ENCODE data around the gene MICAL2.

MICAL2 gene

DNA sequence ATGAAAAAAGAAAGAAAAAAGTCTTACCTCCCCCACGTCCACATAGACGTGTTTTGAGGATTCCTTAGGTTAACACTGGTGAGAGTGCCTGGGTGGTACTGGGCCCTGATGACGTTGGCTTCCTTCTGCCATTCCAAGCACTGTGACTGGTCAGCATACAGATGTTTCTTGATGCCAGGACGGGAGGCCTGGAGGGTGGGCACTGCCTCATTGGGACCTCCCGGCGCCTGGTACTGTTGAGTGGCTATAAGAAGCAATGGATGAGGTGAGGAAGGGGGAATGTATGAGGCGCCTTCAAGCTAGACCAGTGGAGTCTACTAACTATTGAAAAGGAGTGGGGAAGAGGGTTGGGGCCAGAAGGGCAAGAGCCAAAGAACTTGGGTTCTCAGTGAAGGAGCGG, 45.3 kb downstream of the MICAL2 start:
- DNase-seq (ENCODE audit: low spot score) = no peak

DNA sequence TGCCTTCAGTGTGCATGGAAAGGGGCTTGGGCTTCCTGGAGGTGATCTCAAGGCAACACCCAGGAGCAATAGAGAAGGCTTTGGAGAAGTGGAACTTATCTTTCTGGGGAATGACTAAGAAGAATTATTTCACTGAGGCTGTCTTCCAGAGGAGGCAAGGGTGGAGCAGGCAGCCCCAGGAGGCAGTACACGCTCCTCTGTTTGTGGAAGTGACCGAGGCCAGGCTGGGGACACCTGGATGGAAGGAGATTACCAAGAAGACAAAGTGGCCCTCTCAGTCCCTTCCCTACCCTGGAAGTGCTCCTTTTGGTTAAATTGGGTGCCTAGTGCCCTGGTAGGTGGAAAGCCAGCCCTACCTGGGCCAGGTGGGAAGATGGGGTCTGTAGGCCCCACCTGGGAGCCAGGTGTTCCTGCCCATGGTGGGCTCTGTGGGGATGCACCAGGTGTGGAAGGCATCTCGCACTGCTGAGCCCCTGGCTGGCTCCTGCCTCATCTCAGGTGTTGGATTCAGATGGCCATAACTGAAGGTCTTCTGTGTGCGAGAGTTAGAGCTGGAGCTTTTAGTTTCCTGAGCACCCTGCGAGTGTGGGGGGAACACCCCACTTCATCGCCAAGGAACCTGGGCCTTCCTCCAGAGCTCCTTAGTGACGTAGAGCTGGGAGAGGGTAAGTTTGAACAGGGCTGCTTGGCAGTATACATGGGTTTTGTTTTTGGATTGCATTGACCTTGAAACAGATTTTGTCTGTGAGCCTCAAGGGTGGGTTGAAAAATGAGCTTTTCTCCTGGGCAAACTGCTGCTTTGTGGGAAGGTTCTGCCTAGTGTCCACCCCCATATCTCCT, 46.1 kb downstream of the MICAL2 start:
- no peak for DNase-seq (ENCODE audit: low spot score)

DNA sequence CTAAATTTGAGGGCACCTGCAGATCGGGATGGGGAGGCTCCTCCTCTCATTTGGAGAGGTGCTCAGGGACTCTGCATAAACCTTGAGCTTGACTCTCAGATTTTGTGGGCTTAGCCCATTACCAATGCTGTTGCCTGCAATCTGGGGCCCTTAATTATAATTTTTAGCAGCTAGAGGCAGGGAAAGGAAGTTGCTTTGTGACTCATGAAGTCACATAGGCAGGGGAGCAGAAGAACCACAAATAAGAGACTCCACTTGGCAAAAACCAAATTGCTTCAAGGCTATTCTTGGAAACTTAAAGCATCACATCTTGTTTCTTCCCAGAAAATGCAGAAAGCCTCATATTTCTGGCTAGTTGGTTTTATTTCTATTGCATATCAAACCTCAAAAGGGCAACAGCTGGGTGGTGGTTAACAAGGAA, 46.9 kb downstream of the MICAL2 start:
- DNase-seq (ENCODE audit: low spot score) = peak; percentile 80

DNA sequence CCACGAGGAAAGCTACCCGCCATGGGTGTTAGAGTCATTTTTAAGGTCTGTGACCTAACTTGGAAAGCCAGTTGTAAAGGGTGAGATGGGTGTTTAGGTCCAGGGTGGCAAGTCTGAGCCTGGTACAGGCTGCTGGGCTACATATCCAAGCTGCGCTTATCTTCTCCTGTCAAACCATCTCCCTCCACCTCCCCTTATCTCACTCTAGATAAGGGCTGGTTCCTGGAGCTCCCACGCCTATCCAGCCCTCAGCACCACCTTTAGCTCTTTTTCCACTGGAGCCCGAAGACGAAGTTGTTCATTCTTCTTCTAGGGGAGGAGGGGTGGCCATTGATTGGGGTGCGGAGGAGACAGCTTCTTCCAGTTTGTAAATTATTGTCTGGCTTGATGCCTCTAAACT, 48.5 kb downstream of the MICAL2 start:
- DNase-seq (ENCODE audit: low spot score) = no peak

DNA sequence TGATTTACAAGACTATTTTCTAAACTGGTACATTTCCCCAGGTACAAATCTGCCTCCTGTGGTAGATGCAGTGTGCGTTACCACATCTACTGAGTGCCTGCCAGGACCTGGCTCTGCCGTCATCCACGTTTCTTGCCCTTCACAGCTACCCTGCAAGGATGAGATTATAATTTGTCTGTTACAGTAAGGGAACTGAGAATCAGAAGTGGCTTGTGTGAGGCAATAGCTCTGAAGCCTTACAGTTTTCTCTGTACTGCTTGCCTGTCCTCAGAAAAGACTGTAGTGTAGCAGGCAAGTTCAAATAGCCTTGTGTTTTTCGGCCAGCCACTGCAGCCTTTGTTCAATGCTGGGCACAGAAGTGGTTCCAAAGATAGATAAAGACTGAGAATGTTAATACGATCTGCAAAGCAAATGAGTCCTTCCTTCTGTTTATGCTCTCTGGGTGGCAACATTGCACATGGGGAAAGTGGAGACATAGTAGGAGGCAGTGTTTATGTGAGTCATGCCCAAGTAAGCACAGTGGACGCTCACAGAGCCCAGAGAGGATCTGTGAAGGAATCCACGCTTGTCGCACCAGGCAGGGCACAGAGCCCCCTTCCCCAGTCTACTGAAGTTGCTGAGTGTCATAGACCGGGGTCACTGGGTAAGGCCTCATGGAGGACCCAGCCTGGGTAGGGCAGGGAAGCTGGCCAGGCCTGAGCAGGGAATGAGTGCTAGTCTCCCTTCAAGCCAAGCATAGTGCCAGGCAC, 49.1 kb downstream of the MICAL2 start:
- peak; percentile 84 for DNase-seq (ENCODE audit: low spot score)

DNA sequence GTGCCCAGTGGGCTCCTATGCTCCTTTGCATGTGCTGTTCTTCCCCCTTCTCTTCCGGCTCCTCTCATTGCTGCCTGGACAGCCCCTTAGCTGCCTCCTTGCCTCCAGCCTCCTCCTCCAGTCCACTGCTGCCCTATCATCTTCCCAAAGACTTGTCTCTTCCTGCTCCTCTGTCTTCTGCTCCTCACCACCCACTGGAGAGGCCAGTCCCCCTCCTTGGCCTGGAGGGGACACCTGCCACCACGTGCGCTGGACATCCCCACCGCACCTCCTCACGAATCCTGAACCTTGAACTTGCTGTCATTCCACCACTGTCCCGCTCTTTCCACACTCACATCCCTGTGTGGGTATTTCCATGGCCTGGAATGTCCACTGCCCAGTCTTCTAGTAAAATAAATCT, 49.8 kb downstream of the MICAL2 start:
- no peak for DNase-seq (ENCODE audit: low spot score)

DNA sequence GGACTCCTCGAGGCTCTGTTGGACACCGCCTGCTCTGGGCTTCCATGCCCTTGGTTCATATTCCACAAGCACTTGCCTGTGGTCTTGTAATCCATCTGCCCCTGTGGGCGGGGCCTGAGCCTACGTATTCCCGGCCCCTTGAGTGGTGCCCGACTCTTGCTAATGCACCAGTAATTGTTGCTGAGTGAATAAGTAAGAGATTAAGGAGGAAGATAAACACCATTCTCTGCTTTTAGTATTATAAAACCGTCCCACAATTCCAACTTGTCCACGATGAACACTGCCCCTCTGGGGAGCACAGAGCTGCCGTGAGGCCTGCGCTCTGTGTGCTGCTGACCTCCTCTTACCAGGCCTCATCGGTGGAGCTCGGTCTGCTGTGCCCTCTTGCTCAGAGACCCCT, 50.3 kb downstream of the MICAL2 start:
- no peak for DNase-seq (ENCODE audit: low spot score)

DNA sequence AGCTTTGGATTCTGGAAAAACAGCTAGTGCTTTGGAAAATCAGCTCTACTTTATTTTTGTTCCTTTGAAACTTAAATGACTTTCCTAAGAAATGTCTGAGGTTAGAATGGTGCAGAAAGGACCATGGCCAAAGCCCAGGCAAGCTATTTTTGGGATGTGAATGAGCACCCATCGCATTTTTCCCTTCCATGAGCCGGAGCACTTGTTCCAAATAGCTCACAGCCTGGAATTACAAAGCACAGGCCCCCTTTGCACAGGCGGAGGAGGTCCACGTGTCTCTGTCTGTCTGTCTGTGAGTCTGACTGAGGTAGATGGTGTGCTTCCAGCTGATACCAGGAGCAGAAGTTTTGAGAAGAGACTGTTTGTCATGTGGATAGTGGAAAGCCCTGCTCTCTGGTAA, 50.7 kb downstream of the MICAL2 start:
- no peak for DNase-seq (ENCODE audit: low spot score)

DNA sequence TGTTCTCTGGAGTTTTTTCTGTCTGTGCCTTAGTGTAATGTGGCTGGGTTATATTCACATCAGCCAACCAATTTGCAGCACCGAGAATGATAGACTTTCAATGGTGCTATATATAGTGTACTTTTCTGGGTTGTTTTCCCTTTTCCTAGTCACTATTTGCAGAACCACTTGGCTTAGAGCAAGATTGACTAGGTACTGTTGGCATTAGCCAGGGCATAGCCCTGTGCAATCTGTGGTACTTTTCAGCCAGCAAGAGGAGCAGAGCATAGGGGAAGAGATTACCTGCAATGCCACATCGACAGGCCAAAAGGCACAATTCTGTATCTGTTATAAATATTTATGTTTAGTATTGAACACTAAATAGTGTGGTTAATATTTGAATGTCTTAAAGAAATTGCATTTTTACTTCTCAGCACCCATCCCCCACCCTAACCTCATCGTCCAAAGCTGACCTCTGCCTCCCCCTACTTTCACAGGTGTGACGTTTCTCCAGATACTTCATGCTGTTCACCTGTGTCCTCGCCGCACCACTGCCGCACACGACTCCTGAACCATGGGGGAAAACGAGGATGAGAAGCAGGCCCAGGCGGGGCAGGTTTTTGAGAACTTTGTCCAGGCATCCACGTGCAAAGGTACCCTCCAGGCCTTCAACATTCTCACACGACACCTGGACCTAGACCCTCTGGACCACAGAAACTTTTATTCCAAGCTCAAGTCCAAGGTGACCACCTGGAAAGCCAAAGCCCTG, 51.4 kb downstream of the MICAL2 start:
- DNase-seq (ENCODE audit: low spot score) = no peak

DNA sequence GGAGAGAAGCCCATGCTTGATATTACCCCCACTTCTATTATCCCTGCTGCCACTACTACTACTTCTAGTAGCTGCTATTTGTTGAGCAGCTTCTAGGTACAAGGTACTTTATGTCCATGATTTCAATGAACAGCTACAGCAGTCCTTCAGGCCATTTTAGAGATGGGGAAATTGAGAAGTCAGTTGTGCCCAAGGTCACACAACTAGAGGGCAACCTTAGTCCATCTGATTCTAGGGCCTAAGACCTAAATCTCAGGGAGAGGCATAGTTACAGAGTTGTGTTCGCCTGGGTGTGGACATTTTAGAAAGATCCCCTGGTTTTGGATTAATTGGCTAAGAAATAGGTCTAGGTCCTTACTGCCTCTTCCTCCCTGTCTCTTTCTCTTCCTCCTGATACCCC, 52.3 kb downstream of the MICAL2 start:
- no peak for DNase-seq (ENCODE audit: low spot score)

DNA sequence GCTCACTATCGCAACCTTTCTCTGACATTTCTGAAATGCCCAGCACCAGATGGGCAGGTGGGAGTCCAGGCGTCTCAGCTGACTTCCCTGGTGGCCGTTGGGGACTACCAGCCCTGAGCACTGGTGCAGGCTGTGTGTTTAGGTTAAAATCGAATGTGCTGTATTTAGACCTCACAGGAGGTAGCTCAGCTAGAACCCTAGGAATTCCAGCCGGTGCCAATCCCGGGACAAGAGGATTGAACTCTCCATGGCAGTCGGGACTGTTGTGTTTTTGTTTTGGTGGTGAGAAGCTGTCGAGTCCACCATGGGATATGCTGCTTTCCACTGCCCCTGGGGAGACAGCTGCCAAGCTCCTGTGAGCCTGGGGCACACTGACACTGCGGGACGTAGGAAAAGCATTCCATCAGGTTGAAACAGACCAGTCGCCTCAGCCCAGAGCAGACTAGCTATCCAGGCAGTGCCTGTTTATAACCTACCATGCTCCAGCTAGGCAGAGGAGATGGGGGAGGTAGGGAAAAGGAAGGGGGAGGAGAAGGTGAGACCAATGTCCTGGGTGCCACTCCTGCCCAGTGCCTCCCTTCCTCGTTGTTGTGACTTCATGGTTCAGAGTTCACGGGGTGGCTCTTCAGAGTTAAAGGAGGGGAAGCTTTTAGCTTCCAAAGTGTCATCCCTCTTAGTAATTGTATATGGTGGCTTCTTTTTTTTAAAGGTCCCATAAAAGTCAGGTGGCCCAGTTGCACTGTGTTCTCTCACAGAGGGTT, 53.0 kb downstream of the MICAL2 start:
- no peak for DNase-seq (ENCODE audit: low spot score)

DNA sequence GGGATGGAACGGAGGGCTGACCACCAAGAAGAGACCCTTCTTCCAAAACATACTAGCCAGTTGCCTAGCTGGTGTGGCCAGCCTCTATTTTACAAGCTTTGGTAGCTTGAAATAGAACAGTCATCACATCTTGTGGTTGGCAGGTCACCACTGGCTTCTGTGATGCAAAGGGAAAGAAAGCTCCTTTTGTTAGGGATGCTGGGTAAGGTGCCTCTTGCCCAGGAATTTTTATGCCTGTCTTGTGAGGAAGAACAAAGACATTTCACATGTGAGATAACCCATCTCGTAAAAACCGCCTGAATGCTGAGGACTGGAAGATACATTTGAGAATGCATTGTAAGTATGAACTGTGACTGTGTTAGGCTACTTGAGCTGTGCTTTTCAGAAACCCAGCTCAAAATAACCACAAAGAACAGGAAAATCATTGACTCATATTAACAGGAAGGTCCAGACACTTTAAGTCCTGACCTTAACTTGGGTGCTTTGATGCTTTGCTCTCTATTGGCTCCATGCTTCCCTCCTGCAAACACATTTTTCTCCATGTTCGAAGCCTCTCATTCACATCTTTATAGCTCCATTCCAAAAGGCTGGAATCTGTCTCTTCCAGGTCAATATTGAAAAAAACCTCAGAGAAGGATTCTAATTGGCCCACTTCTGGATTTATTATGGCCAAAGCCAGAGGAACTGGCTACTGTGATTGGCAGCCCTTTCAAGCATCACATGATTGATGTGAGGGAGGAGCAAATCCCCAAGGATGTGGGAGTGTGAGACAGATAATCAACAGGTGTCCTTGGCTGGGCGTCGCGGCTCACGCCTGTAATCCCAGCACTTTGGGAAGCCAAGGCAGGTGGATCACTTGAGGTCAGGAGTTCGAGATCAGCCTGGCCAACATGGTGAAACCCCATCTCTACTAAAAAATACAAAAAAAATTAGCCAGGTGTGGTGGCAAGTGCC, 53.9 kb downstream of the MICAL2 start:
- peak; percentile 54 for DNase-seq (ENCODE audit: low spot score)

DNA sequence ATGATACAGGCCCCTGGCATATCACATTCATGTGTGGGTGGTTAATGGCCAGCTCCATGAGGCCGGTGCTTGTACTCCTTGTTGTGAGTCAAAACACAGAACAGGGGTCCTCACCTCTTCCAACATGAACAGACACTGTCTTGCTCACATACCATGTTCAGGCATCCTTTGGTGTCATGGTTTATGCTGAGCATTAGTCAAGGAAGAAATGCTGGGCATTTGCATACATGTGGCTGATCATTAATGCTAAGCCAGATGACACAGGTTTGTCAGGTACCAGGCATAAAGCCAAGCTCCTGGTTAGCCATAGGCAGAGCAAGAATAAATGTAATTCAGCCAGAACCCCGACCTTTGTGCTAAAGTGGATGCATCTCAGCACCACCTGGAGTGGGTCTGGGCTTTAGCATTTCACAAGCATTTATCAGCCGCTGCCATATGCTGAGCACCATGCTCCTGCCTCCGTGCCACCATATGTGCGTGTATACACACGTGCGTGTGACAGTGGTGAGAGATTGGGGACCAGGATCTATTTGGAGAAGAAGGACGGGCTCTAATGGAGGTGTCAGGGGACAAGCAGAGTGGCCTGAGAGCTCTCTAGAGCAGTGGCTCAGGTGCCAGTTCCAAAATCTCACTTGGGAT, 55.0 kb downstream of the MICAL2 start:
- DNase-seq (ENCODE audit: low spot score) = no peak

DNA sequence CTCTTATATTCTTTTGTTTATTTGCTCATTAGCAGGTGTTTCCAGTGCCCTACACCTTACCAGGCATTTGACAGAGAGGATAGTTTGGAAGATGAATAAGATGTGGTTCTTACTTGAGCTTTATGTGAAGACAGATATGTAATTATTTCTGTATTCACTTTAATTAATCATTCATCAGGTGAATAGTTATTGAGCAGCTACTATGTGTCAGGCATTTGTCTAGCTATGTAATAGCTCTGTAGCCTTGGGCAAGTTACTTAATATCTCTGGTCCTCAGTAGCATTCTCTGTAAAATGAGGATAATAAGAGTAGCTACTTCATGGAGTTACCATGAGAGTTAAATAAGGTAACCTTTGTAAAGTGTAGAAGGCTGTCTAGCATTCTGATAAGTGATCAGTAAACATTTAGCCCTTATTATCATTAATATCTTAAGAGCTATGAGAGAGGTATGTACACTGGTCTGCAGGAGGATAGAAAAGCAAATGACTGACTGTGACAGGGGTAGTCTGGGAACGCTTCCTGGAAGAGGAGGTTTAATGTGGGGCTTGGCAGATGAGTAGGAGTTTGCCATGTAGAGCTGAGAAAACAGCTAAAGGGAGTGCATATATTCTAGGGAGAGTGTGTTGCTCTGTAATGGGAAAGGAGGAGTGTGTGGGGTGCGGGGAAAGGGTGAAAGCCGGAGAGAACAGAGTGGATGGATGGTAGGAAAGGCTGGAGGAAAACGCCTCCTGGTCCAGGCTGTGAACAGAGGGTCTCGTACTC, 56.1 kb downstream of the MICAL2 start:
- no peak for DNase-seq (ENCODE audit: low spot score)

DNA sequence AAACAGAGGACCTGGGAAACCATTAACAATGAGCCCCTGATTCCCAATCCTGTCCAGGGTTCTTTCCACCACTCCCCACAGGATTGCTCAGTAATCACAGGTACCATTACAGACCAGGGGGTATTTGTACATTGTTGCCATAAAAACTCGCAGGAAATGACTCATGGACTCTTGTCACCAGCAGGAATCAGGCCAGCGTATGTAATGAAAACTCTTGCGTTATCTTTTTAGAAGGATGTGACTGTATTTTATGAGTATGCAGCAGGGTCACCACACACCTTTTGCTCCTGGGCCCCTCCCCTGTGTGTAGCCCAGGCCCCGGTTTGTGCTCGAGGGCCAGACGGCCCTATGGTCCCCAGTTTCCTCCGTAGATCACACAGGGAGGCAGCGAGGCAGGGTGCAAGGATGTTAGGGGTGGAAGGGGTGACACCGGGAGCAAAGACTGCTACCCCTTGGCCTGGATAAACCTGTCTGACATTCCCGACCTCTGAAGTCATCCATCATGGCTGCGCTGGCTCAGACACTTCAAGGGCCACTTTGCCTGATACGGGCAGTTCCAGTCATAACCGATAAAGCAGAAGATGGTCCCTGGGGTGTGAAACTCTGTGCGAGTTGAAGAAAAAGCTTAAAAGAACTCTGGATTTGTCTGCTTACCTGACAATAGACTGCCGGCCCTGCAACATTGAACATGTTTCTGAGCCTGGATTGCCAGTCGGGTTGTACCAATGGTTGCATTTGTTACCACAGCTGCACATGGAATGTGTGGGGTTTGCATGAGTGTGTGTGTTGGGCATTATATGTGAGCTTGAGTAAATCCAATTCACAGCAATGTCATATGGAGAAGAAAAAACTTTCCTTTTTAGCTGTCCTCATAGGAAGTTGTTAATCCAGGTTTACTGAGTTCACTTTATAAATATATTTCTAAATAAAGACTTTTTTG, 56.9 kb downstream of the MICAL2 start:
- DNase-seq (ENCODE audit: low spot score) = peak; percentile 39

DNA sequence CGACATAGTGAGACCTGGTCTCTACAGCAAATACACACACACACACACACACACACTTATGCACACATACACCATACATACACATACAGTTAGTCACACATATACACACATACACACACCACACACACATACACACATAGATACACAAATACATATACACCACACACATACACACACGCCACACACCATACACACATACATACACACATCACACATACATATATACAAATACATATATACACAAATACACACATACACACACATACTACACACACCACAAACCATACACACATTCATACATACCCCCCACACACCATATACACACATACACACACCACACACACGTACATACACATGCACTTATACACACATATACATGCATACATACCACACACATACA, 57.7 kb downstream of the MICAL2 start:
- DNase-seq (ENCODE audit: low spot score) = no peak

DNA sequence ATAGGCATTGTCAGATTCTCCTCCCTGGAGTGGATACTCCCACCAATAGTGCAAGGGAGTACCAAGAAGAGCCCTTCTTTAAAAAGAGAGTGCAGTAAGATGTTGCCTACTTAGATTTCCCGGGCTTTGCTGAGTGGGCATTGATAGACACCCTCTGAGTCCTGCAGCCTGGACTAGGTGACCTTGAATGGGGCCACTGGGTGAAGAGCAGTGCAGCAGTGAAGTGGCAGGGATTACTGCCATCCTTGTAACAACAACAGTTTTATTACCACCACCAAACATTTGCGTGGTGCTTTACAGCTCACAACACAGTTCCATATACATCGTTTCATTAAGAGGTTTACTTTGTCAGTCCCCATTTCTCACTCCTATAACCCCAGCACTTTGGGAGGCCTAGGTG, 59.4 kb downstream of the MICAL2 start:
- DNase-seq (ENCODE audit: low spot score) = no peak

DNA sequence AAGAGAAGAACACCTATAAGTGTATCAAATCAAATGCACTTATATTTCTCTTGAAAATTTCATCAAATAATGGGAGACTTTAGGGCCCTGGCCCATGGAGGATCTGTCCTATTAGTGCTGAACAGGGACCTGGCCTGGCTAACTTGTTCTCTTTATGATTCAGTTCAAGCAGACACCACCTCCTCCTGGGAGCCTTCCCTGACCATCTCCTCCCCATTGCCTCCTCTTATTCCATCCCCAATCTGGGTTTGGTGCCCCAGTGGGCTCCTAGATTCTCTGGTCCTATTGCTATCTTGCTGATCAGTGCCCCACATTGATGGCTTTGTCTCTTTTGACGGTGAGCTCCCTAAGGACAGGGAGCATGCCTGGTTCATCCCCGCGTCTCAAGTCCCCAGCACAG, 60.1 kb downstream of the MICAL2 start:
- DNase-seq (ENCODE audit: low spot score) = no peak
